Mesothelial cell of epicardium (in vitro differentiated cells): Measurements from ENCODE around the gene TIPARP. TPM values are rescaled to one million over a fixed set of nuclear protein-coding genes. Genes with fewer than 3 reads are reported as not detected.

ENCODE experiments used
- DNase-seq, 2 experiments: peaks; one replicate each; pipeline ENCODE4 v3.0.0; 2021; ENCODE audit warnings: low spot score in 2 of 2; ENCODE audit not compliant: unreplicated experiment in 2 of 2
- H3K27ac Mint-ChIP-seq: 2 replicates; pipeline ENCODE4 v1.8.0; 2021; ENCODE audit warnings: mixed read lengths
- H3K27me3 Mint-ChIP-seq: 2 replicates; pipeline ENCODE4 v1.8.0; 2021; ENCODE audit warnings: low read depth, mixed read lengths
- H3K36me3 Mint-ChIP-seq: 2 replicates; pipeline ENCODE4 v1.8.0; 2021; ENCODE audit warnings: mixed read lengths
- H3K4me1 Mint-ChIP-seq: 2 replicates; pipeline ENCODE4 v1.8.0; 2021; ENCODE audit warnings: mixed read lengths
- H3K4me3 Mint-ChIP-seq: 2 replicates; pipeline ENCODE4 v1.8.0; 2021; ENCODE audit warnings: mild to moderate bottlenecking, moderate library complexity, mixed read lengths
- H3K9me3 Mint-ChIP-seq: 2 replicates; pipeline ENCODE4 v1.8.0; 2021; ENCODE audit warnings: mixed read lengths
- total RNA-seq: library from RNA; stranded (reverse); gene quantifications from 3 replicates; pipeline ENCODE4 v1.2.1, GENCODE V29; 2021
- TF ChIP-seq, protein P1 (sequence below): fragments of 200-600 bp; sonication (generic); IDR thresholded peaks from one replicate; pipeline ENCODE4 v1.5.0; 2021; ENCODE audit warnings: antibody characterized with exemption; ENCODE audit not compliant: unreplicated experiment

TIPARP gene
- total RNA-seq, 1 donor from 2014 or later = 27.2 TPM

DNA sequence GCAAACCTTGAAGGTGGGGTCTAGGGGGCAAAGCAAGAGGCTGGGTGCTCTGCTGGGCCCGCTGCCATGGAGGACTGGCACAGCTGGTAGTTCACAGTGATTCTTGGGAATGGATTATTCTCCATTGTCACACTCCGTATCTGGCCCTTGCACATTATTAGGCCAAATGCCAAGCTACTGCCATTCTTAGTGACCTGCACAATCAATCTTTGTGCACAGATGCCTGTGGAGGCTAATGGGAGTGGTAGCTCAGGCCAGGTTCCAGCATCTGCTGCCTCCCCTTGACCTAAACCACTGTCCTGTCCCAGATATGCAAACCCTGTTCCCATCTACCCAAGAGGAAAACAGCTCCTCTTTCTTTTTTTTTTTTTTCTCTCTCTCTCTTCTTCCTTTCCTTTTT is 67.5 kb downstream of the TIPARP start:
- H3K4me3 Mint-ChIP-seq = no peak overlapping the region
- H3K27ac Mint-ChIP-seq = no peak overlapping the region
- TF ChIP-seq, protein P1, sequence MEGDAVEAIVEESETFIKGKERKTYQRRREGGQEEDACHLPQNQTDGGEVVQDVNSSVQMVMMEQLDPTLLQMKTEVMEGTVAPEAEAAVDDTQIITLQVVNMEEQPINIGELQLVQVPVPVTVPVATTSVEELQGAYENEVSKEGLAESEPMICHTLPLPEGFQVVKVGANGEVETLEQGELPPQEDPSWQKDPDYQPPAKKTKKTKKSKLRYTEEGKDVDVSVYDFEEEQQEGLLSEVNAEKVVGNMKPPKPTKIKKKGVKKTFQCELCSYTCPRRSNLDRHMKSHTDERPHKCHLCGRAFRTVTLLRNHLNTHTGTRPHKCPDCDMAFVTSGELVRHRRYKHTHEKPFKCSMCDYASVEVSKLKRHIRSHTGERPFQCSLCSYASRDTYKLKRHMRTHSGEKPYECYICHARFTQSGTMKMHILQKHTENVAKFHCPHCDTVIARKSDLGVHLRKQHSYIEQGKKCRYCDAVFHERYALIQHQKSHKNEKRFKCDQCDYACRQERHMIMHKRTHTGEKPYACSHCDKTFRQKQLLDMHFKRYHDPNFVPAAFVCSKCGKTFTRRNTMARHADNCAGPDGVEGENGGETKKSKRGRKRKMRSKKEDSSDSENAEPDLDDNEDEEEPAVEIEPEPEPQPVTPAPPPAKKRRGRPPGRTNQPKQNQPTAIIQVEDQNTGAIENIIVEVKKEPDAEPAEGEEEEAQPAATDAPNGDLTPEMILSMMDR = no peak
- peaks cover 2% of the 10 kb centered on the region for H3K4me1 Mint-ChIP-seq
- no peak for DNase-seq
- H3K9me3 Mint-ChIP-seq = peaks cover 5% of the 10 kb centered on the region
- H3K36me3 Mint-ChIP-seq = peaks cover under 1% of the 10 kb centered on the region
- H3K27me3 Mint-ChIP-seq = no peaks in the 10 kb centered on the region

DNA sequence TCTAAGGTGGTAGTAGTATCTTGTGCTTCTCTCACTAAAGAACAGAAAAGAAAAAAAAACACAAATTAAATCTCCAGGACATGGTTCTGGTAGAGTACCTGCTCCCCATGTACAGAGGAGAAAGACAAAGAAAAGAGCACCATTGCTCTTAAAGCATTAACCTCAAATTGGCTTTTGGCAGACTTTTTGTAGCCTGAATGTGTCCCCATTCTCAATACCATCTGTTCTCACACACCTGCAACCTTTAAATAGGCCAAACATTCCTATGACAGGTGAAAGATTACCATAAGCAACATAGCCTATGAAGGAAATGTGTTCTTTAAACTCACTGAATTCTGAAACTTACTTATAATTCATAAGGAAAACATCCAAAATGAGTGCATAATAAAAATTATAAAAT is 68.0 kb downstream of the TIPARP start:
- peaks cover 8% of the 10 kb centered on the region for H3K9me3 Mint-ChIP-seq

DNA sequence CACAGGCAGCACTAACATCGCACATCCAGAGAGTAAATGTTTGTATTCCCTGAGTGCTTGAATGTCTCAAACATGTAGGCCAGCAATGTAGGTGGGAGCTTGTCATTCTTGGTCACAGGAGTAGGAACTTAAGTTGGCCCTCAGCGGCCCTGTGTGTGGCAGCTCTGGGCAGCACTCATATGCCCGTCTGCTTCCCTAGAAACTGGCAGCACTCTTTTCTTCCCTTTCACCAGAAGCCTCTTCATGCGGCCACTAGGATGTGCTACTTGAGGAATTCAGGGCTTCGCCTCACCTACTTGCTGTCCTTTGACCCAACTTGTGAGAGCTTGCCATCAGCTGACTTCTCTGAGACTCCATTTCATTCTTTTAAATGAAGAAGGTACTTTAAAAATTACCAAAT is 69.5 kb downstream of the TIPARP start:
- Mint-ChIP-seq H3K9me3 (peaks cover 8% of the 10 kb centered on the region), H3K27me3 (no peaks in the 10 kb centered on the region), H3K27ac (no peak overlapping the region), H3K36me3 (peaks cover 3% of the 10 kb centered on the region), H3K4me1 (no peaks in the 10 kb centered on the region), H3K4me3 (no peak overlapping the region)
- no peak for DNase-seq
- TF ChIP-seq, protein P1 = no peak

More for the DNA sequence above, 68.0 kb downstream of the TIPARP start:
- no peak overlapping the region for H3K4me3 Mint-ChIP-seq
- H3K36me3 Mint-ChIP-seq = peaks cover 3% of the 10 kb centered on the region
- no peak for DNase-seq
- H3K27me3 Mint-ChIP-seq = no peaks in the 10 kb centered on the region
- TF ChIP-seq, protein P1 = no peak
- no peak overlapping the region for H3K27ac Mint-ChIP-seq
- peaks cover 2% of the 10 kb centered on the region for H3K4me1 Mint-ChIP-seq

DNA sequence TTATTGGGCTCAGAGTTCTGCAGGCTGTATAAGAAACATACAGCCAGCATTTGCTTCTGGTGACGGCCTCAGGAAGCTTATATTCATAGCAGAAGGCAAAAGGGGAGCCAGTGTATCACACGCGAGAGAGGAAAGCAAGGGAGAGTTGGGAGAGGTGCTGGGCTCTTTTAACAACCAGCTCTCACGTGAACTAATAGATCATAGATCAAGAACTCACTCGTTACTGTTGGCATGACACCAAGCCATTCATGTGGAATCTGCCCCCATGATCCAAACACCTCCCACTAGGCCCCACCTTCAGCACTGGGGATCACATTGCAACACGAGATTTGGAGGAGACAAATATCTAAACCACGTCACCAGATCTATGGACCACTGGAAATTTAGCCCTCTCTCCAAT is 70.2 kb downstream of the TIPARP start:
- Mint-ChIP-seq H3K9me3 (peaks cover 8% of the 10 kb centered on the region), H3K27ac (no peak overlapping the region), H3K4me3 (no peak overlapping the region), H3K4me1 (peaks cover 6% of the 10 kb centered on the region), H3K27me3 (no peaks in the 10 kb centered on the region), H3K36me3 (peaks cover 3% of the 10 kb centered on the region)
- TF ChIP-seq, protein P1 = no peak
- DNase-seq = no peak

DNA sequence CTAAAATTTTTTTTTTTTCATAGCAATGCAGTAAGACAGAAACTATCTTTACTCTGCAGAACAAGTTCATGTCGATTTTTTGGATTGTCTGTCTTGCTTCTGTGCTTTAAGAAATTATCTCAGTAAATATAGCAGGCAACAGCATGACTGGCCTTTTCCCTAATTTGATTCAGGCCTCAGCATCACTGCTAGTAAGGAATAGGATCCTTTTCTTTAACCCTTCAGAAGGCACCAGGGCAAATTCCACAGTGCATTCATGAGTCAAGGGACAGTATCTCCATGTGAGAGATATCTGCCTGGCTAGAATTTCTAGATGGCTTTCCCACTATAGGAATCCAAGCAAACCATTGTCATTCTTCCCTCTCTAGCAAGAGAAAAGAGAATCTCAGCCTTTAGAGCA is 71.4 kb downstream of the TIPARP start:
- Mint-ChIP-seq H3K27ac (no peak overlapping the region), H3K36me3 (peaks cover 3% of the 10 kb centered on the region), H3K27me3 (no peaks in the 10 kb centered on the region), H3K4me1 (peaks cover 18% of the 10 kb centered on the region), H3K9me3 (peaks cover 8% of the 10 kb centered on the region), H3K4me3 (no peak overlapping the region)
- TF ChIP-seq, protein P1 = no peak
- DNase-seq = no peak

DNA sequence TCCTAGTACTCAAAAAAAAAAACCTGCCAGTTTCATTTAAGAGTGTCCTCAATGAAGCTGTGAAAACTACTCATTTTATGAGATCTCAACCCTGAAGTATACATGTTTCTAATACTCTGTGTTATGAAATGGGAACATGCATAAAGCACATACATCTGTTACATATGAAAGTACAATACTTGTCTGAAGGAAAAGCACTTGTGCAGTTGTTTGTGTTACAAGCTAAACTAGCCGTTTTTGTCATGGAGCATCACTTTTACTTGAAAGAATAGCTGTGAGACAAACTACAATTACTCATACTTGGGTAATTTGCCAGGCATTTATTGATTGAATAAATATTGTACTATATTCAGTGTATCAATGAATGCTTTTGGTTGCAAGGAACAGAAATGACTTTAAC is 72.7 kb downstream of the TIPARP start:
- Mint-ChIP-seq H3K27ac (no peak overlapping the region), H3K4me3 (no peak overlapping the region)

More for the DNA sequence above, 72.7 kb downstream of the TIPARP start:
- Mint-ChIP-seq H3K36me3 (peaks cover 3% of the 10 kb centered on the region), H3K4me1 (peaks cover 29% of the 10 kb centered on the region), H3K27me3 (no peaks in the 10 kb centered on the region), H3K9me3 (peaks cover 8% of the 10 kb centered on the region)
- DNase-seq = no peak
- TF ChIP-seq, protein P1 = no peak
